Inflammatory macrophage (primary cell): Measurements from ENCODE around the gene PSMD8.
"Not testable (repeated sequence)": the region's sequence is repeated elsewhere in the genome, so short reads cannot be mapped to it uniquely, and the experiment has no call there.

Source experiments
- DNase-seq, 2 donors: peaks; one replicate each; pipeline ENCODE4 v3.0.0-alpha.2; 2020 to 2022
- total RNA-seq, 18 experiments: gene quantifications; one replicate each; lab custom pipeline; 2026; ENCODE audit warnings: mixed read lengths in 6 of 18, inconsistent platforms in 2 of 18; lab: John Stamatoyannopoulos, UW

The PSMD8 gene
- 129 to 236 (median 179) reads per million in 18 experiments for total RNA-seq

GRCh38 chr19:38374332-38375097 lies at the start of gene PSMD8:
Gene PSMD8, plus strand, starts transcription at chr19:38374571. Its CDS starts 31 bp downstream, at chr19:38374602.
- peak; percentile 100 for DNase-seq

DNA sequence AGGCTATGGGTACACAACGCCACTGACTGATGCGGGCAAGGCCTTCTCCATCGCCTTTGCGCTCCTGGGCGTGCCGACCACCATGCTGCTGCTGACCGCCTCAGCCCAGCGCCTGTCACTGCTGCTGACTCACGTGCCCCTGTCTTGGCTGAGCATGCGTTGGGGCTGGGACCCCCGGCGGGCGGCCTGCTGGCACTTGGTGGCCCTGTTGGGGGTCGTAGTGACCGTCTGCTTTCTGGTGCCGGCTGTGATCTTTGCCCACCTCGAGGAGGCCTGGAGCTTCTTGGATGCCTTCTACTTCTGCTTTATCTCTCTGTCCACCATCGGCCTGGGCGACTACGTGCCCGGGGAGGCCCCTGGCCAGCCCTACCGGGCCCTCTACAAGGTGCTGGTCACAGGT lies 47.8 kb upstream of the PSMD8 start:
- DNase-seq = no peak

DNA sequence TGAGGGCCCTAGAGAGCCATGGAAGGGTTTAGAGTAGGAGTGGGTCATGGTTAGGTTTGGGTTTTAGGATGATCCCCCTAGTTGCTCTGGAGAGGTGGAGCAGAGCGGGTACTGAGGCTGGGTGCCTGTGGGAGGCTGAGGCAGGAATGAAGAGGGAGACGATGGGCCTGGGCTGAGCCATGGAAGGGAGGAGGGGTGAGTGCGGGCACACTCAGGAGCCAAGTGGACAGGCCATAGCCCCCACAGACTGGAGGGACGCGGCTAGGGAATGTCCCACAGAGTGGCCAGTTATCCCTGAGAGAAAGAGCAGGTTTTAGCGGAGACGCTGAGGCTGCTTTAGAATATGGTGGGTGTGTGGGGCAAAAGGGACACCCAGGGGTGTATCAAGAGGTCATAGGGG lies 44.7 kb upstream of the PSMD8 start:
- no peak for DNase-seq

DNA sequence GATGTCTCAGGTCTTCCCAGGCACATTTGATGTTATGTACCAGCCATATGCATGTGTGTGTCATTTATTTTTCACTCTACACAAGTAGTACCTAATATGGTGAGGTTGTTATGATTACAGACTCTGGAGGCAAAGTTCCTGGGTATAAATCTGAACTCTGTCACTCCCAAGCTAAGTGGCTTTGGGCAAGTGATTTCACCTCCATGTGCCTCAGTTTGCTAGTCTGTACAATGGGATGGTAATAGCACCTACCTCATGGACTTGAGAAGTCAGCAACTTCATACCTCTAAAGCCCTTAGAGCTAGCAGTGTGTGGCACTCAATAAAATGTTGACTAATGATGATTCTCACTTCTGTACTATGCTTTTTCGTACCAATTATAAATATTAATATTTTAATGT lies 42.6 kb upstream of the PSMD8 start:
- no peak for DNase-seq

GRCh38 chr19:38333245-38333644 lies 41.1 kb upstream of the PSMD8 start:
- DNase-seq = no peak

- DNase-seq = peak; percentile 97
Measured at GRCh38 chr19:38335949-38336637, 38.3 kb upstream of the PSMD8 start.

DNA sequence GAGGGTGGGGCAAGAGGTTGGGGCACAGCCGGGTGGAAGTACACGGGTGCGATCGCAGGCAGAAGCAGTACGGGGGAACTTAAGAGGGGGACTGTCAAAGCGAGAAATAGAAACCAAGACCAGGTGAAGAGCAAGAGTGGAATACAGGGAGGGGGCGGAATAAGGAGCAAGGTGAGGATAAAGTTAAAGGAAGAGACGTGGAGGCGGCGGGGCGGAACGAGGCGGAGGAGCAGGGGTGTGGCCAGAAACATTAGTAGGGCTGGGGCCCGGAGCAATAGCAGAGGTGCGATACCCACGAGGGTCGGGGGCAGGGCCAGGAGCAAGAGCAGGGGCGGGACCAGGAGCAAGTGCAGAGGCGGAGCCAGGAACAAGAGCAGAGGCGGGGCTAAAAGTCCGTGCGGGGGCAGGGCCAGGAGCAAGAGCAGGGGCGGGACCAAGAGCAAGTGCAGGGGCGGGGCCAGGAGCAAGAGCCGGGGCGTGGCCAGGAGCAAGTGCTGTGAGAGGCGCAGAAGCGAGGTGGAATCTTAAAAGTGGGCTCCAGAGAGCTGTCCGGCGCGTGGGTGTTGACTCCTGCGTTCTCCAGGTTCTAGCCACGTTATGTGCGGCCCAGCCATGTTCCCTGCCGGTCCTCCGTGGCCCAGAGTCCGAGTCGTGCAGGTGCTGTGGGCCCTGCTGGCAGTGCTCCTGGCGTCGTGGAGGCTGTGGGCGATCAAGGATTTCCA lies 37.6 kb upstream of the PSMD8 start:
- peak; percentile 98 to 99 for DNase-seq

- DNase-seq = no peak
Measured at GRCh38 chr19:38337360-38337653, 37.1 kb upstream of the PSMD8 start.

- not testable (repeated sequence) for DNase-seq
Measured at GRCh38 chr19:38339011-38339410, 35.4 kb upstream of the PSMD8 start.

DNA sequence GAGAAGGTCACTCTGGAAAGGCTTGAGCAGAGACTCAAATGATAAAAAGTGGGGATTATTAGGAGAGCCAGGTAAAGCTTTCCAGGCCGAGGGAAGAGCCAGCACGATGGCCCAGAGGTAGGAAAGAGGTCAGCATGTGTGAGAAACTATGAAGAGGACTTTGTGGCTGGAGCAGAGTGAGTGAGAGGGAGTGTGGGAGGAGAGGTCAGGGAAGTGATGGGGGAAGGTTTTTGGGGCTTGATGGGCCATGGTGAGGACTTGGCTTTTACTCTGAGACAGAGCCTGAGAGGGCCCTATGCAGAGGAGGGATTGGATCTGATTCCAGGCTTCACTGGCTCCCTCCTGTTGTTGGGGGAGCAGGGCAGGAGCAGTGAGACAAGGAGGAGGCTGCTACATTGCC lies 33.4 kb upstream of the PSMD8 start:
- DNase-seq = no peak

DNA sequence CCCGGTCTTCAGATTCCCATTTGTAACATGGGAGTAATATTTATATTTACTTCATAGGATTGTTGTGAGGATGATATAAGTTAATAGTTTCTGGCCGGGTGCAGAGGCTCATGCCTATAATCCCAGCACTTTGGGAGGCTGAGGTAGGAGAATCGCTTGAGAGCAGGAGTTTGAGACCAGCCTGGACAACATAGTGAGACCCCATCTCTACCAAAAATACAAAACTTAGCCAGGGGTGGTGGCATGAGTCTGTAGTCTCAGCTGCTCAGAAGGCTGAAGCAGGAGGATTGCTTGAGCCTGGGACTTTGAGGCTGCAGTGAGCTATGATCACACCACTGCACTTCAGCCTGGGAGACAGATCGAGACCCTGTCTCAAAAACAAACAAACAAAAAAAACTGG lies 27.5 kb upstream of the PSMD8 start:
- no peak for DNase-seq

- no peak for DNase-seq
Measured at GRCh38 chr19:38350883-38351282, 23.5 kb upstream of the PSMD8 start.

GRCh38 chr19:38351865-38352395 lies 22.4 kb upstream of the PSMD8 start:
- DNase-seq = no peak

GRCh38 chr19:38352611-38353010 lies 21.8 kb upstream of the PSMD8 start:
- DNase-seq = no peak

DNA sequence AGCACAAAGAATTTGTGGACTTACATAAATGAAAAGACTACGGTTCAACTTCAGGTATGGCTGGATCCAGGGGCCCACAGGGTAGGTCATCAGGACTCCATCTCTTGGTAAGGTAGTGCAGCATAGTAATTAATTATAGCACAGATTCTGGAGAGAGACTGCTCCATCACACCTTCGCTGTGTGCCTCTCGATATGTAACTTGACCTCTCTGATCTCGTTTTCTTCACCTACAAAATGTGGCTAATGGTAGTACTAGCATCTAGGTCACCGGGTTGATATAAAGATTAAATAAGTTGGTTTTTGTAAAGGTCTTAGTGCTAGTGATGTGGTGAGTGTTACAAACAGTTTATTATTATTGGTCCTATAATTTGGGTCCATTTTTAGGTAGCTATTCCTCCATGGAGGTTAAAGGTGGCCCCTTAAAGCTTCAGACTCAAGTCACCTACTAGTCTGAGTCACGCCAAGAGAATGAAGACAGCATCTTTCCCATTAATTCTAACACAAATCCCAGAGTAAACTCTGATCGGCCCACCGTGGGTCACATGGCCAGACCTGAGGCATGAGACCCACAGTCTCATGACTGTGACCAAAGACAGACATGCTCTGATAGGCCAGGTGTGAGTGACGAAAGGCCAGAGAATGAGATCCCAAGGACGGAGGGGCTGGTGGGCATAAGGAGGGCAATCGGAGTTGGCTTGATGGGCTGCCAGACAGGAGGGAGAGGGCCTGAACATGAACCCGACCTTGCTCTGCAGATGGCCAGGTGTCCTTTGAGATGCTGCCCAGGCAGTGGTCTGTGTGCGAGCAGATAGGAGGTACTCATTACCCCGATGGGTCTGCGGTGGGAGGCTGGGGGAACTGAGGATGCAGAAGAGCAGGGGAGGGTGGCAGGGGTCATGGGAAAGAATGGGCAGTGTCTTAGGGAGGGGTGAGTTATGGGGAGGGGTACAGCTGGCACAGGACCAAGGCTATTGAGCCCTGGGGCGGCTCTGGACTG lies 18.3 kb upstream of the PSMD8 start:
- DNase-seq = no peak

GRCh38 chr19:38358071-38358470 lies 16.3 kb upstream of the PSMD8 start:
- no peak for DNase-seq

DNA sequence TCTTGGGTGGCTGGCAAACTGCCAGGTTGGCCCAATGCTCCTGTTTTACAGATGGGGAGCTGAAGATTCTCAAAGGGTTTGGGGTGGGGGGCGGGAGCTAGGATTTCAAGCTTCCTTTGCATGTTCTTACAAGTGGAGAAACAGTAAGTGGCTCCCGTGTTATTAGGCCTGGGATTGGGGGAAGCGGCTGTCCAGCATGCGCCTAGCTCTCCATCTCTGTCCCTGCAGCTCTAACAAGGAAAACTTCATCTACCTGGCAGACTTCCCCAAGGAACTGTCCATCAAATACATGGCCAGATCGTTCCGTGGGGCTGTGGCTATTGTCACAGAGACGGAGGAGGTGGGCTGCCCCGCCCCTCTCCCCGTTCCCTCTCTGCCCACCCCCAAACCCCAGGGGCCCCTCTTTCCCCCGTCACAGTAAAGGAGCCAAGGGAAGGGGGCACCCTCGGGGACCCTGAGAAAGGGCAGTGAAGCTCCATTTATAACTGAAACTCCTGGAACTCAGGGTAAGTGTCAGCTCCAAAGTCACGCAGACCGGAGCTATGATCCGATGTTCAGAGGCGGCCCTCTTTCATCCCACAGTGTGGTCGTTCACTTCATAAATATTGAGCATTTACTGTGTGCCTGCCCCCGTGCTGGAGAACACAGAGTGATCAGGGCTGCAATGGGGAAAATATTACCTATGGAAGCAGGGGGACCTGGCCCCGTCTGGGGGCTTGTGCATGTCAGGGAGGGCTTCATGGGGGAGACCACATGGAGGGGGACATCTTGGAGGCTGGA lies 14.9 kb upstream of the PSMD8 start:
- no peak for DNase-seq

- DNase-seq = no peak
Measured at GRCh38 chr19:38360351-38360750, 14.0 kb upstream of the PSMD8 start.

DNA sequence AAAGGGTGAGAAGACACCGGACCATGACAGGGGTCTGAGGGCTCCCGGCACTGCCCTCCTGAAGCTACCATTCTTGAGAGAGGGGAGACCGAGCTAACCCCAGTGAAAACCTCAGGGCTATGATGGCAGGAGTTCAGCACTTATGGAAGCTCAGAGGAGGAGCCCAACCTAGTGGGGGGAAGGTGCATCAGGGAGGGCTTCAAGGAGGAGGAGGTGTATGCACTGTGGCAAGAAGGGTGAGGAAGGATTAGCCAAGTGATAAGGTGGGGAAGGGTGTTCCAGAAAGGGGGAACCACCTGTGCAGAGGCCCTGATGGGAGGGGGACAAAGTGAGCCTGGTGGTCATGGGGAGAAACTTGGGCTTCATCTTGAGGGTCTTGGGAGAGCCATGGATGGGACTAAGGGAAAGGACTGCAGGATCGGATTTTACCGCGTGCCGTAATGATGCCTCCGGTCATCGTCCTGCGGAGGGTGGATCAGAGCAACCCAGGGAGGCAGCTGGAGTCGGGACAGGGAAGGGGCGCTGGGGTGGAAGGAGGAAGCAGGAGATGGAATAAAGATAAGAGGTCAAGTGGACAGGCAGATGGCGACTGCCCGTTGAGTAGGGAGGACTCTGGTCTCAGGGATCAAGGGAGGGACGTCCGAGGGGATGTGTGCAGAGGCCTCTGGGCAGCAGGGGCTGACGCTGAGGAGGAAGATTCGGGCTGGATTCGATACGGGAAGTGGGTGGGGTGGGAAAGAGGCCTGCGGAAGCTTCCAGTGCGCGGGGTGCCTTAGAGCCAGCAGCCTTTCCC lies 13.3 kb upstream of the PSMD8 start:
- peak in 1 of 2 donors; percentile 15 for DNase-seq

DNA sequence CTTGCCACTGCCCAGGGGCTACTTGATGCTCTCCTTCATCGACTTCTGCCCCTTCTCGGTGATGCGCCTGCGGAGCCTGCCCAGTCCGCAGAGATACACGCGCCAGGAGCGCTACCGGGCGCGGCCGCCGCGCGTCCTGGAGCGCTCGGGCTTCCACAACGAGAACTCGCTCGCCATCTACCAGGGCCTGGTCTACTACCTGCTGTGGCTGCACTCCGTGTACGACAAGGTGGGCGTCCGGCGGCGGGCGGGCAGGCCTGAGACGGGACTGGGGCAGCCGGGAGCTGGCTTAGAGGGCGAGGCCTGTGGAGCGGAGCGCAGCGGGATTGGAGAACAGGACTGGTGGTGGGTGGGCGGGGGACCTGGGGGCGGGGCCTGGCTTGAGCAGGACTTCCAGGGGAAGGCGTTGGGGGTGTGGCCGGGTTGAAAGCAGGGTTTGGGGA lies 12.7 kb upstream of the PSMD8 start:
- DNase-seq = peak; percentile 63 to 85
